MM.1S (cell line): ENCODE data around the gene RNF126.

Experiments
- DNase-seq: peaks from one replicate; pipeline ENCODE4 v3.0.0-alpha.2; 2015
- H2AFZ ChIP-seq: fragments of 300-600 bp; sonication (generic); 2 replicates; pipeline ENCODE4 v1.6.0; 2016; ENCODE audit warnings: antibody characterized with exemption, low read length
- H3F3A ChIP-seq: fragments of 300-600 bp; sonication (generic); 2 replicates; pipeline ENCODE4 v1.6.1; 2016; ENCODE audit warnings: mild to moderate bottlenecking, antibody characterized with exemption, low read length, moderate library complexity, mixed read lengths; ENCODE audit not compliant: insufficient read depth
- H3K27ac ChIP-seq: fragments of 300-600 bp; sonication (generic); 2 replicates; pipeline ENCODE4 v1.5.1; 2016; ENCODE audit warnings: mild to moderate bottlenecking, low read length
- H3K27me3 ChIP-seq: fragments of 300-600 bp; sonication (generic); replicated peaks from 2 replicates; pipeline ENCODE4 v1.6.0; 2016; ENCODE audit warnings: low read length; ENCODE audit not compliant: insufficient read depth
- H3K36me3 ChIP-seq: fragments of 300-600 bp; sonication (generic); replicated peaks from 2 replicates; pipeline ENCODE4 v1.6.1; 2016; ENCODE audit warnings: mild to moderate bottlenecking, low read length, mixed read lengths; ENCODE audit not compliant: insufficient read depth
- H3K4me1 ChIP-seq: fragments of 300-600 bp; sonication (generic); 2 replicates; pipeline ENCODE4 v1.6.1; 2016; ENCODE audit warnings: low read length, mixed read lengths
- H3K4me2 ChIP-seq: fragments of 300-600 bp; sonication (generic); 2 replicates; pipeline ENCODE4 v1.6.0; 2016; ENCODE audit warnings: low read depth, low read length
- H3K4me3 ChIP-seq: fragments of 300-600 bp; sonication (generic); 2 replicates; pipeline ENCODE4 v1.5.1; 2016; ENCODE audit warnings: low read length, mixed read lengths
- H3K79me2 ChIP-seq: fragments of 300-600 bp; sonication (generic); 2 replicates; pipeline ENCODE4 v1.6.1; 2016; ENCODE audit warnings: mixed run types, low read length, mixed read lengths
- H3K9ac ChIP-seq: fragments of 300-600 bp; sonication (generic); 2 replicates; pipeline ENCODE4 v1.6.1; 2016; ENCODE audit warnings: low read length, mixed read lengths
- H3K9me2 ChIP-seq: fragments of 300-600 bp; sonication (generic); replicated peaks from 2 replicates; pipeline ENCODE4 v1.6.1; 2016; ENCODE audit warnings: mild to moderate bottlenecking, low read length, mixed read lengths; ENCODE audit not compliant: insufficient read depth
- H3K9me3 ChIP-seq: fragments of 300-600 bp; sonication (generic); replicated peaks from 2 replicates; pipeline ENCODE4 v1.6.1; 2016; ENCODE audit warnings: mild to moderate bottlenecking, low read length, mixed read lengths; ENCODE audit not compliant: insufficient read depth
- H4K20me1 ChIP-seq: fragments of 300-600 bp; sonication (generic); 2 replicates; pipeline ENCODE4 v1.6.1; 2016; ENCODE audit warnings: mild to moderate bottlenecking, low read length, moderate library complexity, mixed read lengths; ENCODE audit not compliant: insufficient read depth
- CTCF ChIP-seq: fragments of 300-600 bp; sonication (generic); IDR thresholded peaks from 2 replicates; pipeline ENCODE4 v1.5.1; 2016; ENCODE audit warnings: antibody characterized with exemption, low read length, mixed read lengths
- EZH2 ChIP-seq: fragments of 300-600 bp; sonication (generic); optimal IDR thresholded peaks from 2 replicates; pipeline ENCODE3; 2017; ENCODE audit warnings: low read depth, mild to moderate bottlenecking, antibody characterized with exemption, low read length, mixed read lengths
- EZH2phosphoT487 ChIP-seq: fragments of 300-600 bp; sonication (generic); IDR thresholded peaks from 2 replicates; pipeline ENCODE4 v1.6.1; 2018; ENCODE audit warnings: antibody characterized with exemption, low read length

RNF126 gene

GRCh38 chr19:618674-619285 lies 44.2 kb downstream of the RNF126 start:
- H3K9me3 ChIP-seq, result no peaks in the 10 kb centered on the region
- H3F3A ChIP-seq, result no peaks in the 10 kb centered on the region
- no peak for TF ChIP-seq EZH2
- no peak for TF ChIP-seq EZH2phosphoT487
- TF ChIP-seq CTCF, result no peak
- H3K9me2 ChIP-seq, result no peaks in the 10 kb centered on the region
- H3K4me2 ChIP-seq, result no peak overlapping the region
- no peak for DNase-seq
- H3K9ac ChIP-seq, result no peak overlapping the region
- H2AFZ ChIP-seq, result no peak overlapping the region
- H3K4me1 ChIP-seq, result no peaks in the 10 kb centered on the region
- no peak overlapping the region for H3K4me3 ChIP-seq
- peaks cover 3% of the 10 kb centered on the region; the same call in 1 of the 2 replicates for H3K36me3 ChIP-seq
- no peaks in the 10 kb centered on the region for H4K20me1 ChIP-seq
- H3K27me3 ChIP-seq, result no peaks in the 10 kb centered on the region
- no peak overlapping the region for H3K27ac ChIP-seq
- H3K79me2 ChIP-seq, result no peaks in the 10 kb centered on the region

DNA sequence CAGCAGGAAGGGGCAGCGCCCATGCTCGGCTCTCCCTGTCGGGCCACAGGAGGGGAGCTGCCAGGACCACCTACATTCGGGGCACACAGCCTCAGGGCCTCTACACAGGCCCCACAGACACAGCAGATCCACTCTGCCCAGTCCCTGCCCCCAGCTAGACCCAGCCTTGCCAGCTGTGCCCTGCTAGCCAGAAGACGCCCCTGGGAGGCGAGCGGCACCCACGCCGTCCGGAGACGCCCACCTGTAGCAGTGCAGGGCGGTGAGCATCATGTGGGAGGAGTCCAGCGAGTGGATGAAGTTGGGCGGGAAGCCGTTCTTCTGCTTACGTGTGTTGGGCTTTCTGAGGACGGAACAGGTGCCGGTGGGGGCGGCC lies 44.8 kb downstream of the RNF126 start:
- Histone ChIP-seq H3K4me2 (no peak overlapping the region), H3K27me3 (no peaks in the 10 kb centered on the region), H3K9me3 (no peaks in the 10 kb centered on the region), H3K9ac (no peak overlapping the region), H3K4me1 (no peaks in the 10 kb centered on the region), H3K9me2 (no peaks in the 10 kb centered on the region), H3F3A (no peaks in the 10 kb centered on the region), H3K79me2 (no peaks in the 10 kb centered on the region), H2AFZ (no peak overlapping the region), H3K36me3 (peaks cover 3% of the 10 kb centered on the region; the same call in 1 of the 2 replicates), H3K27ac (no peak overlapping the region), H3K4me3 (no peak overlapping the region), H4K20me1 (no peaks in the 10 kb centered on the region)
- DNase-seq, result no peak
- TF ChIP-seq CTCF, result no peak
- TF ChIP-seq EZH2, result no peak
- no peak for TF ChIP-seq EZH2phosphoT487

- Histone ChIP-seq H3K9ac (no peak overlapping the region), H3K4me3 (no peak overlapping the region), H3K9me3 (no peaks in the 10 kb centered on the region), H3K36me3 (peaks cover 3% of the 10 kb centered on the region; the same call in 1 of the 2 replicates), H3K79me2 (no peaks in the 10 kb centered on the region), H3K4me1 (no peaks in the 10 kb centered on the region), H3F3A (no peaks in the 10 kb centered on the region), H3K4me2 (no peak overlapping the region), H4K20me1 (no peaks in the 10 kb centered on the region), H3K9me2 (no peaks in the 10 kb centered on the region), H2AFZ (no peak overlapping the region), H3K27me3 (no peaks in the 10 kb centered on the region), H3K27ac (no peak overlapping the region)
- no peak for DNase-seq
- no peak for TF ChIP-seq EZH2phosphoT487
- no peak for TF ChIP-seq EZH2
- TF ChIP-seq CTCF, result no peak
Observed at GRCh38 chr19:617551-618246, 45.3 kb downstream of the RNF126 start.
